CD4-positive, alpha-beta T cell treated with Interleukin-21 for 1 hour (primary cell): ENCODE results near the gene CX3CL1.
"Not testable (repeated sequence)": the region's sequence is repeated elsewhere in the genome, so short reads cannot be mapped to it uniquely, and the experiment has no call there.

Experiments used
- DNase-seq: peaks from one replicate; pipeline ENCODE4 v3.0.0-alpha.2; 2020

The CX3CL1 gene

GRCh38 chr16:57358086-57358420 is 14.2 kb upstream of the CX3CL1 start:
- no peak for DNase-seq

GRCh38 chr16:57358527-57359095 is 13.7 kb upstream of the CX3CL1 start, which contains the start of gene CCL22:
Gene CCL22, plus strand, starts transcription at chr16:57358783. Its CDS starts 34 bp downstream, at chr16:57358817.
- DNase-seq = no peak

GRCh38 chr16:57360321-57360935 is 11.9 kb upstream of the CX3CL1 start:
- no peak for DNase-seq

GRCh38 chr16:57361404-57361803 is 10.9 kb upstream of the CX3CL1 start:
- no peak for DNase-seq

- no peak for DNase-seq
Observed at GRCh38 chr16:57364143-57364542, 8.1 kb upstream of the CX3CL1 start.

GRCh38 chr16:57366544-57367040 is 5.7 kb upstream of the CX3CL1 start:
- DNase-seq = no peak

- no peak for DNase-seq
Observed at GRCh38 chr16:57367116-57367752, 5.1 kb upstream of the CX3CL1 start.

- DNase-seq = no peak
Observed at GRCh38 chr16:57371494-57372371, 557 bp upstream of the CX3CL1 start.

- no peak for DNase-seq
Observed at GRCh38 chr16:57373117-57373947, 1.0 kb downstream of the CX3CL1 start.

GRCh38 chr16:57374067-57374534 is 1.8 kb downstream of the CX3CL1 start:
- DNase-seq = no peak

GRCh38 chr16:57374925-57375465 is 2.7 kb downstream of the CX3CL1 start:
- not testable (repeated sequence) for DNase-seq

- no peak for DNase-seq
Observed at GRCh38 chr16:57376313-57376818, 4.1 kb downstream of the CX3CL1 start.

GRCh38 chr16:57377080-57377841 is 5.0 kb downstream of the CX3CL1 start:
- DNase-seq = no peak

- DNase-seq = no peak
Observed at GRCh38 chr16:57379579-57379978, 7.3 kb downstream of the CX3CL1 start.

GRCh38 chr16:57380671-57381462 is 8.6 kb downstream of the CX3CL1 start:
- DNase-seq = no peak

GRCh38 chr16:57381791-57382534 is 9.7 kb downstream of the CX3CL1 start:
- DNase-seq = no peak

GRCh38 chr16:57382535-57383275 is 10.4 kb downstream of the CX3CL1 start:
- no peak for DNase-seq
